HEK293T (cell line): ENCODE results near the gene ELOA.
"Not testable (repeated sequence)": the region's sequence is repeated elsewhere in the genome, so short reads cannot be mapped to it uniquely, and the experiment has no call there.

ENCODE experiments used
- CTCF ChIA-PET: fragments of 350-600 bp; formaldehyde crosslinking; extraction: SDS; loops from one replicate; lab custom pipeline; 2021; ENCODE audit warnings: antibody characterized with exemption, inconsistent platforms; lab: Yijun Ruan, JAX
- POLR2A ChIA-PET: fragments of 350-600 bp; formaldehyde crosslinking; extraction: SDS; loops from one replicate; lab custom pipeline; 2020; ENCODE audit warnings: antibody characterized with exemption, inconsistent platforms; lab: Yijun Ruan, JAX
- DNase-seq: peaks from one replicate; pipeline ENCODE4 v3.0.0; 2012; ENCODE audit warnings: mixed read lengths; ENCODE audit errors: extremely low spot score
- ARNT ChIP-seq: fragments of 450-650 bp; IDR thresholded peaks from 2 replicates; pipeline ENCODE4 v1.6.1; 2017; ENCODE audit warnings: mild to moderate bottlenecking
- BHLHE40 ChIP-seq: fragments of 450-650 bp; IDR thresholded peaks from 2 replicates; pipeline ENCODE4 v1.6.1; 2016; ENCODE audit warnings: mild to moderate bottlenecking, moderate library complexity, borderline replicate concordance
- CTBP1 ChIP-seq: fragments of 450-650 bp; IDR thresholded peaks from 2 replicates; pipeline ENCODE4 v1.6.1; 2016; ENCODE audit warnings: borderline replicate concordance
- ELF4 ChIP-seq: fragments of 450-650 bp; IDR thresholded peaks from 2 replicates; pipeline ENCODE4 v1.6.1; 2017; ENCODE audit warnings: antibody characterized with exemption
- FOXA1 ChIP-seq: fragments of 450-650 bp; IDR thresholded peaks from 2 replicates; pipeline ENCODE4 v1.6.1; 2016; ENCODE audit warnings: mild to moderate bottlenecking
- FOXK2 ChIP-seq: fragments of 450-650 bp; IDR thresholded peaks from 2 replicates; pipeline ENCODE4 v1.6.1; 2016; ENCODE audit warnings: mild to moderate bottlenecking
- FOXM1 ChIP-seq: fragments of 450-650 bp; IDR thresholded peaks from 2 replicates; pipeline ENCODE4 v1.6.1; 2017; ENCODE audit warnings: mild to moderate bottlenecking, borderline replicate concordance
- HDGF ChIP-seq: fragments of 450-650 bp; IDR thresholded peaks from 2 replicates; pipeline ENCODE4 v1.6.1; 2017; ENCODE audit warnings: antibody characterized with exemption, borderline replicate concordance
- L3MBTL2 ChIP-seq: fragments of 450-650 bp; conservative IDR thresholded peaks from 2 replicates; pipeline ENCODE4 v1.6.1; 2016; ENCODE audit warnings: mild to moderate bottlenecking
- LEF1 ChIP-seq: fragments of 450-650 bp; IDR thresholded peaks from 2 replicates; pipeline ENCODE4 v1.6.1; 2017; ENCODE audit warnings: mild to moderate bottlenecking, borderline replicate concordance
- NFRKB ChIP-seq: fragments of 450-650 bp; IDR thresholded peaks from 2 replicates; pipeline ENCODE4 v1.6.1; 2016; ENCODE audit warnings: mild to moderate bottlenecking, moderate library complexity
- PKNOX1 ChIP-seq: fragments of 450-650 bp; IDR thresholded peaks from 2 replicates; pipeline ENCODE4 v1.6.1; 2016
- SP1 ChIP-seq: fragments of 450-650 bp; IDR thresholded peaks from 2 replicates; pipeline ENCODE4 v1.6.1; 2017
- SUZ12 ChIP-seq: fragments of 450-650 bp; IDR thresholded peaks from 2 replicates; pipeline ENCODE4 v1.6.1; 2016; ENCODE audit warnings: mild to moderate bottlenecking
- TARDBP ChIP-seq: fragments of 450-650 bp; IDR thresholded peaks from 2 replicates; pipeline ENCODE4 v1.6.1; 2016
- ZNF384 ChIP-seq: fragments of 450-650 bp; IDR thresholded peaks from 2 replicates; pipeline ENCODE4 v1.6.1; 2016

The ELOA gene

GRCh38 chr1:23776217-23776616 lies 32.9 kb downstream of the ELOA start:
- no peak for DNase-seq
- POLR2A ChIA-PET: interaction anchor here (1.5 kb wide), 1 partner anchor 33 kb away, joined by 3 read pairs; the partner anchor contains the start of gene ELOA
- CTCF ChIA-PET: interaction anchor here (1.2 kb wide), 1 partner anchor 140 kb away, joined by 4 read pairs; no protein-coding TSS in a partner anchor
- no peak for TF ChIP-seq SP1
- TF ChIP-seq SUZ12: no peak
- no peak for TF ChIP-seq L3MBTL2
- TF ChIP-seq HDGF: no peak
- no peak for TF ChIP-seq LEF1
- TF ChIP-seq ZNF384: no peak
- no peak for TF ChIP-seq TARDBP
- TF ChIP-seq FOXM1: no peak
- no peak for TF ChIP-seq PKNOX1
- TF ChIP-seq CTBP1: no peak
- TF ChIP-seq BHLHE40: no peak
- TF ChIP-seq FOXA1: no peak
- no peak for TF ChIP-seq ARNT
- TF ChIP-seq NFRKB: no peak
- TF ChIP-seq ELF4: no peak
- TF ChIP-seq FOXK2: no peak

GRCh38 chr1:23777979-23778814 lies 34.9 kb downstream of the ELOA start, which contains the start of gene PITHD1:
Gene PITHD1 (plus strand): TSS chr1:23778418. CDS start chr1:23778516, 98 bp downstream.
- ChIA-PET POLR2A (interaction anchor here (0.8 to 3.4 kb wide), 21 partner anchors 8 to 139 kb away, joined by 3 to 42 read pairs (median 4); partner anchors contain the start of genes ELOA, LYPLA2 and RPL11), CTCF (interaction anchor here (0.5 to 1.4 kb wide), 4 partner anchors 10 to 152 kb away, joined by 3 to 4 read pairs (median 4); no protein-coding TSS in a partner anchor)
- DNase-seq: peak; percentile 95
- TF ChIP-seq L3MBTL2: peak; percentile 66
- no peak for TF ChIP-seq NFRKB

GRCh38 chr1:23779826-23780371 lies 36.6 kb downstream of the ELOA start:
- ChIA-PET CTCF (interaction anchor here (1.5 kb wide), 1 partner anchor 8 kb away, joined by 3 read pairs; no protein-coding TSS in a partner anchor), POLR2A (interaction anchor here (0.6 to 3.4 kb wide), 6 partner anchors 10 to 151 kb away, joined by 3 to 42 read pairs (median 3); partner anchors contain the start of genes ELOA, HMGCL and LYPLA2)
- TF ChIP-seq CTBP1 (no peak), SP1 (no peak), ARNT (no peak), LEF1 (no peak), FOXM1 (no peak), TARDBP (no peak), ZNF384 (no peak), PKNOX1 (no peak)
- no peak for DNase-seq

GRCh38 chr1:23783141-23783540 lies 39.9 kb downstream of the ELOA start:
- DNase-seq, CTCF ChIA-PET, POLR2A ChIA-PET: not testable (repeated sequence)

GRCh38 chr1:23784846-23785245 lies 41.6 kb downstream of the ELOA start:
- ChIA-PET CTCF (no interaction called here), POLR2A (interaction anchor here (1.1 kb wide), 1 partner anchor 10 kb away, joined by 3 read pairs; no protein-coding TSS in a partner anchor)
- DNase-seq: no peak
- TF ChIP-seq NFRKB (no peak), CTBP1 (no peak), BHLHE40 (no peak), TARDBP (no peak), ZNF384 (no peak), SP1 (no peak), PKNOX1 (no peak)

GRCh38 chr1:23787701-23788100 lies 44.4 kb downstream of the ELOA start:
- TF ChIP-seq BHLHE40 (no peak), HDGF (no peak), ZNF384 (no peak), NFRKB (no peak), TARDBP (no peak), ELF4 (no peak), CTBP1 (no peak), LEF1 (no peak), ARNT (no peak), FOXA1 (no peak), SUZ12 (no peak), SP1 (no peak)
- CTCF ChIA-PET: no interaction called here
- POLR2A ChIA-PET: interaction anchor here (5.9 kb wide), 1 partner anchor 9 kb away, joined by 42 read pairs; the partner anchor contains the start of gene PITHD1
- DNase-seq: no peak
